H1 (cell line): ENCODE results near the gene FZD4. TPM values are rescaled to one million over a fixed set of nuclear protein-coding genes. Genes with fewer than 3 reads are reported as not detected.
A peak's percentile ranks its signal among the peaks of the same experiment; 100 is the strongest.

Experiments used
- CTCF ChIA-PET: fragments of 300-600 bp; sonication (Branson Sonifier 250); formaldehyde crosslinking; loops from one replicate; lab custom pipeline; 2021; ENCODE audit not compliant: partially characterized antibody; lab: Charles Lee
- POLR2A ChIA-PET: fragments of 300-600 bp; sonication (Branson Sonifier 250); formaldehyde crosslinking; loops from one replicate; lab custom pipeline; 2021; ENCODE audit warnings: inconsistent platforms; ENCODE audit not compliant: partially characterized antibody; lab: Charles Lee
- DNase-seq, 2 experiments: peaks; one replicate each; pipeline versions ENCODE4 v3.0.0 to v3.0.0-alpha.2; 2010 to 2022; ENCODE audit warnings: low spot score in 2 of 2, low read depth in 1 of 2, mixed read lengths in 1 of 2
- FAIRE-seq: peaks from 2 replicates; lab custom pipeline; 2011; peaks lifted over from hg19 to GRCh38; lab: Jason Lieb, UNC
- H2AFZ ChIP-seq: 2 replicates; pipeline ENCODE4 v1.8.1; 2012; ENCODE audit warnings: low read length, inconsistent platforms
- H2AK5ac ChIP-seq: 2 replicates; pipeline ENCODE4 v1.6.1; 2013; ENCODE audit warnings: low read depth, low read length
- H2BK120ac ChIP-seq: replicated peaks from 2 replicates; pipeline ENCODE3; 2013; ENCODE audit warnings: low read depth, low read length, inconsistent platforms
- H2BK12ac ChIP-seq: 2 replicates; pipeline ENCODE4 v1.6.1; 2013; ENCODE audit warnings: low read depth, low read length
- H2BK15ac ChIP-seq: 2 replicates; pipeline ENCODE4 v1.6.1; 2013; ENCODE audit warnings: low read length
- H2BK20ac ChIP-seq: 2 replicates; pipeline ENCODE4 v1.6.1; 2013; ENCODE audit warnings: low read length
- H2BK5ac ChIP-seq: 2 replicates; pipeline ENCODE4 v1.6.1; 2013; ENCODE audit warnings: low read depth, low read length
- H3K14ac ChIP-seq: 2 replicates; pipeline ENCODE4 v1.6.1; 2013; ENCODE audit warnings: inconsistent platforms; ENCODE audit not compliant: insufficient read length
- H3K18ac ChIP-seq: 2 replicates; pipeline ENCODE4 v1.6.1; 2013; ENCODE audit warnings: low read length; ENCODE audit errors: extremely low read depth
- H3K23ac ChIP-seq: 2 replicates; pipeline ENCODE4 v1.6.1; 2013; ENCODE audit warnings: inconsistent platforms; ENCODE audit not compliant: insufficient read length
- H3K23me2 ChIP-seq: 2 replicates; pipeline ENCODE4 v1.6.1; 2013; ENCODE audit warnings: low read depth, low read length
- H3K27ac ChIP-seq: 2 replicates; pipeline ENCODE4 v1.6.1; 2011; ENCODE audit warnings: low read depth, low read length, inconsistent platforms
- H3K27me3 ChIP-seq, 4 experiments: replicated peaks in 1 of 4; 1 replicate in 1 of 4; 2 replicates in 3 of 4; pipeline versions ENCODE4 v1.6.1 to v1.8.1; 2011 to 2013; ENCODE audit warnings: low read length in 3 of 4, mild to moderate bottlenecking in 3 of 4, inconsistent platforms in 2 of 4, mixed read lengths in 2 of 4, moderate library complexity in 1 of 4; ENCODE audit not compliant: control insufficient read depth in 3 of 4, insufficient read depth in 3 of 4; ENCODE audit errors: extremely low read depth in 1 of 4
- H3K36me3 ChIP-seq, 4 experiments: 2 replicates each; pipeline versions ENCODE4 v1.6.1 to v1.8.1; 2011 to 2013; ENCODE audit warnings: mild to moderate bottlenecking in 4 of 4, low read length in 3 of 4, moderate library complexity in 2 of 4, control low read depth in 1 of 4, inconsistent platforms in 1 of 4; ENCODE audit not compliant: insufficient read depth in 4 of 4, control insufficient read depth in 2 of 4
- H3K4ac ChIP-seq: replicated peaks from 2 replicates; pipeline ENCODE3; 2013; ENCODE audit warnings: low read length, low read depth, mixed read lengths, inconsistent platforms; ENCODE audit not compliant: insufficient read length
- H3K4me1 ChIP-seq, 4 experiments: replicated peaks in 1 of 4; 1 replicate in 1 of 4; 2 replicates in 3 of 4; pipeline versions ENCODE4 v1.6.1 to v1.8.1; 2011 to 2013; ENCODE audit warnings: low read length in 3 of 4, inconsistent platforms in 2 of 4, mixed read lengths in 1 of 4; ENCODE audit not compliant: insufficient read depth in 4 of 4, control insufficient read depth in 3 of 4
- H3K4me2 ChIP-seq, 2 experiments: 2 replicates each; pipeline versions ENCODE4 v1.6.1 to v1.8.1; 2011 to 2013; ENCODE audit warnings: low read depth in 2 of 2, low read length in 2 of 2, control low read depth in 1 of 2, inconsistent platforms in 1 of 2, mild to moderate bottlenecking in 1 of 2; ENCODE audit not compliant: insufficient read depth in 1 of 2
- H3K4me3 ChIP-seq, 4 experiments: fragments of 200-600, 300-600 bp in 1 of 4; sonication (generic), shearing (Covaris generic), sonication (Bioruptor Twin) in 1 of 4; 2 replicates each; pipeline versions ENCODE4 v1.5.1 to v1.8.1; 2011 to 2016; ENCODE audit warnings: low read length in 4 of 4, low read depth in 3 of 4, control low read depth in 2 of 4, inconsistent platforms in 2 of 4, mild to moderate bottlenecking in 2 of 4, mixed read lengths in 1 of 4, moderate library complexity in 1 of 4; ENCODE audit not compliant: insufficient read depth in 2 of 4; ENCODE audit errors: extremely low read depth in 1 of 4
- H3K56ac ChIP-seq: replicated peaks from 2 replicates; pipeline ENCODE3; 2013; ENCODE audit warnings: low read depth, mild to moderate bottlenecking, mixed read lengths, low read length, inconsistent platforms; ENCODE audit not compliant: insufficient read length
- H3K79me1 ChIP-seq: 2 replicates; pipeline ENCODE4 v1.6.1; 2013; ENCODE audit warnings: low read depth, low read length, control low read depth
- H3K79me2 ChIP-seq, 2 experiments: 2 replicates each; pipeline versions ENCODE4 v1.6.1 to v1.8.1; 2012 to 2013; ENCODE audit warnings: low read length in 2 of 2, mild to moderate bottlenecking in 2 of 2, inconsistent platforms in 1 of 2; ENCODE audit not compliant: insufficient read depth in 2 of 2, control insufficient read depth in 1 of 2
- H3K9ac ChIP-seq, 4 experiments: replicated peaks in 1 of 4; 1 replicate in 1 of 4; 2 replicates in 3 of 4; pipeline versions ENCODE4 v1.6.1 to v1.8.1; 2011 to 2013; ENCODE audit warnings: low read depth in 3 of 4, low read length in 3 of 4, control low read depth in 2 of 4, mild to moderate bottlenecking in 2 of 4, moderate library complexity in 2 of 4, inconsistent platforms in 1 of 4; ENCODE audit errors: extremely low read depth in 1 of 4
- H3K9me3 ChIP-seq, 2 experiments: 2 replicates each; pipeline versions ENCODE4 v1.6.1 to v1.8.1; 2012 to 2013; ENCODE audit warnings: mild to moderate bottlenecking in 2 of 2, moderate library complexity in 2 of 2, control low read depth in 1 of 2, inconsistent platforms in 1 of 2, low read depth in 1 of 2, low read length in 1 of 2, mixed read lengths in 1 of 2; ENCODE audit not compliant: insufficient read depth in 2 of 2
- H4K20me1 ChIP-seq, 2 experiments: replicated peaks in 1 of 2; 2 replicates each; pipeline versions ENCODE3 to v1.8.1; 2011 to 2013; ENCODE audit warnings: inconsistent platforms in 2 of 2, low read length in 2 of 2, mild to moderate bottlenecking in 1 of 2; ENCODE audit not compliant: insufficient read depth in 2 of 2, control insufficient read depth in 1 of 2
- H4K5ac ChIP-seq: 2 replicates; pipeline ENCODE4 v1.6.1; 2013; ENCODE audit warnings: low read length, low read depth, mixed read lengths, inconsistent platforms; ENCODE audit not compliant: insufficient read length
- H4K8ac ChIP-seq: 2 replicates; pipeline ENCODE4 v1.8.0; 2013; ENCODE audit warnings: mild to moderate bottlenecking, moderate library complexity, low read length, inconsistent platforms; ENCODE audit not compliant: insufficient read depth; ENCODE audit errors: extremely low read depth
- H4K91ac ChIP-seq: replicated peaks from 2 replicates; pipeline ENCODE3; 2013; ENCODE audit warnings: low read length, mixed read lengths, inconsistent platforms; ENCODE audit not compliant: insufficient read length
- BCL11A ChIP-seq, 2 experiments: IDR thresholded peaks; one replicate each; pipeline ENCODE4 v1.6.1; 2011; ENCODE audit warnings: low read depth in 2 of 2, low read length in 2 of 2, mild to moderate bottlenecking in 2 of 2
- BRCA1 ChIP-seq: IDR thresholded peaks from 2 replicates; pipeline ENCODE4 v1.6.1; 2012; ENCODE audit warnings: low read depth, low read length, improper control_type of control experiment
- CTBP2 ChIP-seq: IDR thresholded peaks from 2 replicates; pipeline ENCODE4 v1.7.0; 2011; ENCODE audit warnings: borderline replicate concordance, mild to moderate bottlenecking, moderate library complexity, mixed read lengths, low read length; ENCODE audit not compliant: insufficient read depth, insufficient read length
- EP300 ChIP-seq, 2 experiments: IDR thresholded peaks; 1 replicate in 1 of 2; 2 replicates in 1 of 2; pipeline ENCODE4 v1.6.1; 2011 to 2012; ENCODE audit warnings: low read depth in 2 of 2, low read length in 2 of 2, mild to moderate bottlenecking in 2 of 2, borderline replicate concordance in 1 of 2, inconsistent platforms in 1 of 2, moderate library complexity in 1 of 2
- FOSL1 ChIP-seq: IDR thresholded peaks from 2 replicates; pipeline ENCODE4 v1.6.1; 2011; ENCODE audit warnings: mild to moderate bottlenecking, low read depth, low read length, moderate library complexity; ENCODE audit not compliant: insufficient read depth
- GTF2F1 ChIP-seq: IDR thresholded peaks from 2 replicates; pipeline ENCODE4 v1.6.1; 2012; ENCODE audit warnings: low read depth, low read length, improper control_type of control experiment, borderline replicate concordance
- JUND ChIP-seq: IDR thresholded peaks from 2 replicates; pipeline ENCODE4 v1.6.1; 2011; ENCODE audit warnings: mild to moderate bottlenecking, improper control_type of control experiment, low read length
- KDM4A ChIP-seq: IDR thresholded peaks from one replicate; pipeline ENCODE4 v1.7.1; 2012; ENCODE audit warnings: low read depth, mild to moderate bottlenecking, moderate library complexity, low read length, inconsistent platforms; ENCODE audit not compliant: severe bottlenecking
- POLR2A ChIP-seq, 2 experiments: IDR thresholded peaks; 1 replicate in 1 of 2; 2 replicates in 1 of 2; pipeline ENCODE4 v1.6.1; 2011; ENCODE audit warnings: low read depth in 2 of 2, low read length in 2 of 2, mild to moderate bottlenecking in 2 of 2; ENCODE audit errors: control extremely low read depth in 1 of 2
- POLR2AphosphoS5 ChIP-seq: IDR thresholded peaks from 2 replicates; pipeline ENCODE4 v1.6.1; 2011; ENCODE audit warnings: low read depth, low read length
- RAD21 ChIP-seq, 2 experiments: IDR thresholded peaks in 1 of 2; conservative IDR thresholded peaks in 1 of 2; 2 replicates each; pipeline ENCODE4 v1.6.1; 2011; ENCODE audit warnings: low read depth in 2 of 2, low read length in 2 of 2, improper control_type of control experiment in 1 of 2, inconsistent platforms in 1 of 2, mild to moderate bottlenecking in 1 of 2, moderate library complexity in 1 of 2
- SP1 ChIP-seq: IDR thresholded peaks from 2 replicates; pipeline ENCODE4 v1.6.1; 2011; ENCODE audit warnings: low read depth, low read length
- TAF1 ChIP-seq: IDR thresholded peaks from 2 replicates; pipeline ENCODE4 v1.6.1; 2011; ENCODE audit warnings: mild to moderate bottlenecking, low read depth, low read length
- ZNF274 ChIP-seq: IDR thresholded peaks from 2 replicates; pipeline ENCODE4 v1.7.0; 2012; ENCODE audit warnings: low read length, borderline replicate concordance; ENCODE audit errors: extremely low read depth
- WGBS, 2 experiments: shearing (Covaris generic) in 1 of 2; methylation state at CpG; one replicate each; pipeline versions ENCODE4 v1.1.6 to v1.1.7; 2013 to 2015; ENCODE audit warnings: low lambda C conversion rate in 2 of 2, mixed read lengths in 2 of 2, inconsistent platforms in 1 of 2, low coverage in 1 of 2, missing lambda C conversion rate in 1 of 2; ENCODE audit not compliant: insufficient replicate concordance in 2 of 2, insufficient coverage in 1 of 2, insufficient read length in 1 of 2; ENCODE audit errors: extremely low coverage in 1 of 2, missing lambda C conversion rate in 1 of 2; 5-methylcytosine and 5-hydroxymethylcytosine counted together
- polyA plus RNA-seq, 7 experiments: library from polyadenylated mRNA; depleted of rRNA in 3 of 7; stranded (reverse) in 5 of 7; unstranded in 2 of 7; fragments of >200 nt in 5 of 7; fragments of 200-250 nt in 2 of 7; gene quantifications; 1 replicate in 5 of 7; 2 replicates in 1 of 7; 4 replicates in 1 of 7; pipeline versions ENCODE4 v1.2.1 to v1.2.3, GENCODE V29; 2011 to 2013; ENCODE audit warnings: missing spikeins in 2 of 7, mixed read lengths in 2 of 7
- total RNA-seq: library from RNA; stranded (reverse); fragmentation: NEBNext Ultra II Directional; extraction: Animal tissue kit (Norgen Biotek cat#: 25700); gene quantifications from 2 replicates; pipeline ENCODE4 v1.2.1, GENCODE V29; 2021

The FZD4 gene
- total and polyA plus RNA-seq, 2 of the 8 experiments (the other 6 are each of a cell fraction or from before 2014, with no cell fraction given) = 3.1 to 7.1 TPM

DNA sequence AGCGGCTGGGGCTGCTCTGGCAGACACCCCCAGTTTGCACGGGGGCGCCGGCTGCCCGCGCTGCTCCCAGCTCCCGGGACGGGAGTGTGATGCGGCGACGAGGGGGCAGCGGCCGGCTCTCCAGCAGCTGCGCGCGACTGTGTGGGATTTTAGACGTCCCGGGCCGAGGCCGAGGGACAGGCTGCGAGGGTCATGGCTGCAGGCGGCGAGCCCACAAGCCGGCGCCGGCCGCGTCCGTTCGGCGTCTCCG, 159 bp downstream of the FZD4 start:
- Histone ChIP-seq H2BK12ac (no peak overlapping the region), H3K4me2 (peak overlapping the region; percentile 67 to 76), H2AFZ (no peak overlapping the region; the same call in 1 of the 2 replicates), H3K14ac (no peak overlapping the region), H3K18ac (peak overlapping the region; percentile 71; the same call in 1 of the 2 replicates), H2BK15ac (no peak overlapping the region), H3K9ac (peak overlapping the region in 1 of 4 experiments; percentile 63; a peak in 1 of 7 replicates), H3K36me3 (peaks cover 0 to 5% (median 2%) of the 10 kb centered on the region in 4 experiments; a peak in 3 of 8 replicates), H2BK5ac (no peak overlapping the region), H2AK5ac (no peak overlapping the region), H2BK20ac (no peak overlapping the region), H3K79me1 (0 out of 2 replicates have a peak, but pooled peaks cover 2% of the 10 kb centered on the region), H4K20me1 (no peaks in the 10 kb centered on the region), H3K27ac (no peak overlapping the region), H3K56ac (no peak overlapping the region), H3K23me2 (peaks cover 12% of the 10 kb centered on the region), H3K4ac (no peak overlapping the region), H2BK120ac (no peak overlapping the region), H3K23ac (no peak overlapping the region), H3K4me1 (peaks cover 0 to 15% (median 10%) of the 10 kb centered on the region in 4 experiments; a peak in 4 of 7 replicates), H3K9me3 (peaks cover 0 to 7% of the 10 kb centered on the region in 2 experiments; a peak in 3 of 4 replicates), H4K91ac (no peak overlapping the region), H3K27me3 (peaks cover 5 to 10% (median 8%) of the 10 kb centered on the region in 4 experiments), H4K5ac (no peak overlapping the region), H3K4me3 (peak overlapping the region; percentile 30 to 58 (median 38)), H4K8ac (peak overlapping the region; percentile 92), H3K79me2 (peaks cover 0 to 3% of the 10 kb centered on the region in 2 experiments; a peak in 1 of 4 replicates)
- ChIA-PET CTCF (interaction anchor here (0.9 to 3.8 kb wide), 7 partner anchors 15 to 334 kb away, joined by 3 to 18 read pairs (median 3); no protein-coding TSS in a partner anchor), POLR2A (interaction anchor here (0.6 to 1.5 kb wide), 4 partner anchors 13 to 40 kb away, joined by 3 to 6 read pairs (median 4); no protein-coding TSS in a partner anchor)
- 0% methylated on average over 9 of the region's 32 CpGs; no CpG with 5 or more reads in 1 of the 2 experiments for WGBS, 2 experiments
- FAIRE-seq (no peak), DNase-seq (no peak)
- TF ChIP-seq KDM4A (peak; percentile 45), BRCA1 (no peak), SP1 (no peak), POLR2AphosphoS5 (no peak; the same call in none of the 2 replicates), BCL11A (IDR thresholded peaks at IDR 0.05; ENCODE audit: low read depth in 2 of 2, low read length in 2 of 2) (no peak), POLR2A (IDR thresholded peaks at IDR 0.05; ENCODE audit: control extremely low read depth in 1 of 2, low read depth in 2 of 2, low read length in 2 of 2) (no peak), GTF2F1 (no peak), RAD21 (IDR thresholded peaks at IDR 0.05 in 1 of 2, conservative IDR thresholded peaks at IDR 0.05 in 1 of 2; ENCODE audit: low read depth in 2 of 2, low read length in 2 of 2) (no peak), TAF1 (no peak), CTBP2 (no peak), EP300 (IDR thresholded peaks at IDR 0.05; ENCODE audit: borderline replicate concordance in 1 of 2, low read depth in 2 of 2, low read length in 2 of 2) (no peak), FOSL1 (no peak), ZNF274 (no peak), JUND (no peak)
